Activated B cell treated with CpG ODN at 0.5 μM for 24 hours (primary cell): Measurements from ENCODE around the gene PAK2. TPM values are rescaled to one million over a fixed set of nuclear protein-coding genes. Genes with fewer than 3 reads are reported as not detected.
"Not testable (repeated sequence)": the region's sequence is repeated elsewhere in the genome, so short reads cannot be mapped to it uniquely, and the experiment has no call there.

Source experiments
- ATAC-seq: fragments of 200-7000 bp; cut with Tn5 transposase; one replicate; pipeline ENCODE4 v1.10.0; 2021; ENCODE audit warnings: low read depth, mild to moderate bottlenecking, moderate library complexity
- CTCF ChIA-PET: fragments of 350-600 bp; sonication (Branson Sonifier 250); formaldehyde crosslinking; loops from one replicate; lab custom pipeline; 2021; ENCODE audit warnings: antibody characterized with exemption; lab: Charles Lee
- POLR2A ChIA-PET: fragments of 350-600 bp; sonication (Branson Sonifier 250); formaldehyde crosslinking; loops from one replicate; lab custom pipeline; 2021; ENCODE audit warnings: antibody characterized with exemption; lab: Charles Lee
- DNase-seq: peaks from one replicate; pipeline ENCODE4 v3.0.0; 2022
- H3K27ac Mint-ChIP-seq: one replicate; pipeline ENCODE4 v1.8.0; 2020; ENCODE audit warnings: mixed read lengths
- H3K27me3 Mint-ChIP-seq: one replicate; pipeline ENCODE4 v1.8.0; 2021; ENCODE audit warnings: mixed read lengths
- H3K36me3 Mint-ChIP-seq: one replicate; pipeline ENCODE4 v1.8.0; 2021; ENCODE audit warnings: low read depth, mixed read lengths
- H3K4me1 Mint-ChIP-seq: one replicate; pipeline ENCODE4 v1.8.0; 2021; ENCODE audit warnings: mixed read lengths
- H3K4me3 Mint-ChIP-seq: one replicate; pipeline ENCODE4 v1.8.0; 2020; ENCODE audit warnings: mild to moderate bottlenecking, mixed read lengths
- H3K9me3 Mint-ChIP-seq: one replicate; pipeline ENCODE4 v1.8.0; 2020; ENCODE audit warnings: mixed read lengths
- intact Hi-C: fragments of 100-400 bp; cut with micrococcal nuclease; formaldehyde crosslinking; loops from one replicate; pipeline ENCODE4 v1.15.1; 2024
- total RNA-seq: library from RNA; stranded (reverse); gene quantifications from 2 replicates; pipeline ENCODE4 v1.2.3, GENCODE V29; 2022
- TF ChIP-seq, protein P1 (sequence below): fragments of 200-600 bp; IDR thresholded peaks from one replicate; pipeline ENCODE4 v1.8.0; 2022; ENCODE audit warnings: antibody characterized with exemption, mild to moderate bottlenecking

PAK2 gene
- total RNA-seq, 1 donor from 2014 or later, result 87.1 TPM

DNA sequence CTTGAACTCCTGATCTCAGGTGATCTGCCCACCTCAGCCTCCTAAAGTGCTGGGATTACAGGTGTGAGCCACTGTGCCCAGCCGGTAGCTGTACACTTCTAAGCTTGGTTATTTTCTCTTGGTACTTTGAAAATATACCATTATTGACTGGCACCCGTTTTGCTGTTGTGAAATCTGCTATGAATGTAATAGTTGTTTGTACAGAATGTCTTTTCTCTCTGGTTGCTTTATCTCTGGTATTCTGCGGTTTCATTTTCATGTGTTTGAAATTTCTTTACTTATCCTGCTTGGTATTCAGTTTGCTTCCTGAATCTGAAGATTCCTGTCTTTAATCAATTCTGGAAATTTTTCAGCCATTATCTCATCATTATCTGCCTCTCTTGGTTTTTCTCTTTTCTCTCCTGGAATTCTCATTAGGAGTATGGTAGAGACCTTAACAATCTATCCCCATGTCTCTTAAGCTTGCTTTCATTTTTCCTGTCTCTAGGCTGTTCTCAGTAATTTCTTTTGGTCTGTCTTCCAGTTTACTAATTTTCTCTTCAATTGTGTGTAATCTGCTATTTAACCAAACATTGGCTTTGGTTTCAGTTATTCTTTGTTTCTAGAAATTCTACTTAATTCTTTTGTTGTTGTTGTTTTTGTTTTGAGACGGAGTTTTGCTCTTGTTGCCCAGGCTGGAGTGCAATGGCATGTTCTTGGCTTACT, 2.8 kb upstream of the PAK2 start:
- TF ChIP-seq, protein P1, sequence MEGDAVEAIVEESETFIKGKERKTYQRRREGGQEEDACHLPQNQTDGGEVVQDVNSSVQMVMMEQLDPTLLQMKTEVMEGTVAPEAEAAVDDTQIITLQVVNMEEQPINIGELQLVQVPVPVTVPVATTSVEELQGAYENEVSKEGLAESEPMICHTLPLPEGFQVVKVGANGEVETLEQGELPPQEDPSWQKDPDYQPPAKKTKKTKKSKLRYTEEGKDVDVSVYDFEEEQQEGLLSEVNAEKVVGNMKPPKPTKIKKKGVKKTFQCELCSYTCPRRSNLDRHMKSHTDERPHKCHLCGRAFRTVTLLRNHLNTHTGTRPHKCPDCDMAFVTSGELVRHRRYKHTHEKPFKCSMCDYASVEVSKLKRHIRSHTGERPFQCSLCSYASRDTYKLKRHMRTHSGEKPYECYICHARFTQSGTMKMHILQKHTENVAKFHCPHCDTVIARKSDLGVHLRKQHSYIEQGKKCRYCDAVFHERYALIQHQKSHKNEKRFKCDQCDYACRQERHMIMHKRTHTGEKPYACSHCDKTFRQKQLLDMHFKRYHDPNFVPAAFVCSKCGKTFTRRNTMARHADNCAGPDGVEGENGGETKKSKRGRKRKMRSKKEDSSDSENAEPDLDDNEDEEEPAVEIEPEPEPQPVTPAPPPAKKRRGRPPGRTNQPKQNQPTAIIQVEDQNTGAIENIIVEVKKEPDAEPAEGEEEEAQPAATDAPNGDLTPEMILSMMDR, result no peak
- intact Hi-C loops, result no loop called here
- ATAC-seq, result no peak
- no peaks in the 10 kb centered on the region for H3K27me3 Mint-ChIP-seq
- H3K9me3 Mint-ChIP-seq, result no peaks in the 10 kb centered on the region
- H3K27ac Mint-ChIP-seq, result no peak overlapping the region
- no peak for DNase-seq
- H3K4me3 Mint-ChIP-seq, result no peak overlapping the region
- ChIA-PET POLR2A (interaction anchor here (2.5 kb wide), 1 partner anchor 25 kb away, joined by 6 read pairs; the partner anchor contains the start of genes CEP19 and PIGX), CTCF (no interaction called here)
- H3K4me1 Mint-ChIP-seq, result peaks cover 20% of the 10 kb centered on the region
- peaks cover 13% of the 10 kb centered on the region for H3K36me3 Mint-ChIP-seq

DNA sequence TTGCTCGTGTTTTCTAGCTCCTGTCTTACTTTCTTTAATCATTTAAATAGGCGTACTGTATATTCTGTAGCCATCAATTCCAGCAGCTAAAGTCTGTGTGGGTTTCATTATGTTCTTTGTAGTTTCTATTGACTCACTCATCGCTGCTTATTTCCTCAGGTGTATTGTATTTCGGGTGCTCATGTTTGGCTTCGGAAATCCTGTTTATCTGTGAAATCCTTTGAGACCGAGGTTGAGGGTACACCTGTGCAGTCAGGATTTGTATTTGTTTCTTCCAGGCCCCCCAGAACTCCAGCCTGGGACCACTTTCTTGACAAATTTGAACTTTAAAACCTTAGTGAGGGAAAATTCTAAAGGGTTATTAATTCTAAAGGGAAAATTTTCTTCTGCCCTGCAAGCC, 2.0 kb upstream of the PAK2 start:
- H3K36me3 Mint-ChIP-seq, result peaks cover 14% of the 10 kb centered on the region
- TF ChIP-seq, protein P1, result no peak
- ChIA-PET POLR2A (interaction anchor here (2.5 kb wide), 1 partner anchor 26 kb away, joined by 6 read pairs; the partner anchor contains the start of genes CEP19 and PIGX), CTCF (no interaction called here)
- intact Hi-C loops, result loop anchor here (2.0 kb wide), 1 partner anchor 205 kb away; the partner anchor contains the start of gene NCBP2
- peaks cover 24% of the 10 kb centered on the region for H3K4me1 Mint-ChIP-seq
- no peaks in the 10 kb centered on the region for H3K27me3 Mint-ChIP-seq
- H3K9me3 Mint-ChIP-seq, result no peaks in the 10 kb centered on the region
- no peak overlapping the region for H3K27ac Mint-ChIP-seq
- no peak overlapping the region for H3K4me3 Mint-ChIP-seq
- DNase-seq (no peak), ATAC-seq (no peak)

- POLR2A ChIA-PET, result interaction anchor here (0.6 to 2.7 kb wide), 20 partner anchors 17 to 832 kb away, joined by 3 to 44 read pairs (median 6); partner anchors contain the start of genes CEP19, DLG1, FBXO45 and NCBP2
- intact Hi-C loops, result loop anchor here (1.0 to 5.0 kb wide), 6 partner anchors 9 to 238 kb away; partner anchors contain the start of genes FBXO45, RNF168, SENP5 and WDR53
- ATAC-seq (no peak), DNase-seq (no peak)
- peaks cover 36% of the 10 kb centered on the region for H3K4me1 Mint-ChIP-seq
- H3K9me3 Mint-ChIP-seq, result no peaks in the 10 kb centered on the region
- CTCF ChIA-PET, result interaction anchor here (1.4 kb wide), 1 partner anchor 131 kb away, joined by 5 read pairs; no protein-coding TSS in a partner anchor
- TF ChIP-seq, protein P1, result no peak
- H3K27ac Mint-ChIP-seq, result peak overlapping the region; percentile 99
- peaks cover 16% of the 10 kb centered on the region for H3K36me3 Mint-ChIP-seq
- H3K27me3 Mint-ChIP-seq, result no peaks in the 10 kb centered on the region
- H3K4me3 Mint-ChIP-seq, result peak overlapping the region; percentile 100
Observed at GRCh38 chr3:196740481-196741248, 1.0 kb downstream of the PAK2 start.

GRCh38 chr3:196741249-196741889, 1.7 kb downstream of the PAK2 start:
- no peak for ATAC-seq
- Mint-ChIP-seq H3K4me3 (peak overlapping the region; percentile 100), H3K9me3 (no peaks in the 10 kb centered on the region), H3K4me1 (peaks cover 37% of the 10 kb centered on the region), H3K36me3 (peaks cover 19% of the 10 kb centered on the region), H3K27me3 (no peaks in the 10 kb centered on the region), H3K27ac (peak overlapping the region; percentile 99)
- no peak for DNase-seq
- POLR2A ChIA-PET, result interaction anchor here (1.7 to 2.7 kb wide), 4 partner anchors 29 to 173 kb away, joined by 8 to 44 read pairs (median 14); partner anchors contain the start of genes CEP19, FBXO45, NRROS and PIGX
- CTCF ChIA-PET, result interaction anchor here (1.4 kb wide), 1 partner anchor 132 kb away, joined by 5 read pairs; no protein-coding TSS in a partner anchor
- intact Hi-C loops, result loop anchor here (2.0 to 5.0 kb wide), 4 partner anchors 39 to 239 kb away; partner anchors contain the start of genes FBXO45, RNF168, SENP5 and WDR53
- TF ChIP-seq, protein P1, result no peak

DNA sequence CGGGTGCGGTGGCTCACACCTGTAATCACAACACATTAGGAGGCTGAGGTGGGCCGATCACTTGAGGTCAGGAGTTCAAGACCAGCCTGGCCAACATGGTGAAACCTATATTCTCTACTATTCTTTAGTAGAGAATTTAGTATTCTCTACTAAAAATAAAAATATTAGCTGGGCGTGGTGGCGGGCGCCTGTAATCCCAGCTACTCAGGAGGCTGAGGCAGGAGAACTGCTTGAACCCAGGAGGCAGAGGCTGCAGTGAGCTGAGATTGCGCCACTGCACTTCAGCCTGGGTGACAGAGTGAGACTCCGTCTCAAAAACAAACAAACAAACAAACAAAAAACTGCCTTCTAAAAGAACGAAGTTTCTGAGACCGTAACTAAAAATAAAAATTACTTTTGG, 3.9 kb downstream of the PAK2 start:
- DNase-seq, CTCF ChIA-PET, H3K4me3 Mint-ChIP-seq, H3K27ac Mint-ChIP-seq, ATAC-seq, H3K9me3 Mint-ChIP-seq, H3K27me3 Mint-ChIP-seq: not testable (repeated sequence)
- intact Hi-C loops, result loop anchor here (5.0 kb wide), 2 partner anchors 41 to 124 kb away; partner anchors contain the start of gene SENP5
- Mint-ChIP-seq H3K4me1 (peaks cover 48% of the 10 kb centered on the region), H3K36me3 (peaks cover 31% of the 10 kb centered on the region)
- POLR2A ChIA-PET, result interaction anchor here (1.0 kb wide), 1 partner anchor 199 kb away, joined by 3 read pairs; the partner anchor contains the start of gene NCBP2
